HG02840 (cell line): ENCODE results near the gene RNF212B.
"Not testable (repeated sequence)": the region's sequence is repeated elsewhere in the genome, so short reads cannot be mapped to it uniquely, and the experiment has no call there.

Source experiments
- ATAC-seq: cut with Tn5 transposase; IDR thresholded peaks from one replicate; pipeline ENCODE4 v1.9.1; 2021; ENCODE audit warnings: mild to moderate bottlenecking, moderate library complexity, moderate number of reproducible peaks; ENCODE audit not compliant: unreplicated experiment, low FRiP score

Gene RNF212B

GRCh38 chr14:23237772-23238594, at the start of gene RNF212B:
Gene RNF212B, plus strand, starts transcription at chr14:23237936. Its CDS starts 2,410 bp downstream, at chr14:23240346.
- ATAC-seq, result no peak

GRCh38 chr14:23193432-23193831, 44.3 kb upstream of the RNF212B start:
- ATAC-seq, result no peak

- ATAC-seq, result no peak
These were observed 42.1 kb upstream of the RNF212B start for GRCh38 chr14:23195552-23196101.

- not testable (repeated sequence) for ATAC-seq
These were observed 41.2 kb upstream of the RNF212B start for GRCh38 chr14:23196487-23196886.

GRCh38 chr14:23199141-23199540, 38.6 kb upstream of the RNF212B start:
- not testable (repeated sequence) for ATAC-seq

GRCh38 chr14:23202001-23202400, 35.7 kb upstream of the RNF212B start:
- ATAC-seq, result no peak

- no peak for ATAC-seq
These were observed 31.2 kb upstream of the RNF212B start for GRCh38 chr14:23206422-23207145.

- ATAC-seq, result no peak
These were observed 30.6 kb upstream of the RNF212B start for GRCh38 chr14:23207146-23207540.

GRCh38 chr14:23208324-23208723, 29.4 kb upstream of the RNF212B start:
- no peak for ATAC-seq

- no peak for ATAC-seq
These were observed 27.9 kb upstream of the RNF212B start for GRCh38 chr14:23209651-23210423.

- ATAC-seq, result no peak
These were observed 22.3 kb upstream of the RNF212B start for GRCh38 chr14:23215421-23215820.

- ATAC-seq, result no peak
These were observed 20.4 kb upstream of the RNF212B start for GRCh38 chr14:23217032-23218020.

GRCh38 chr14:23219075-23219474, 18.7 kb upstream of the RNF212B start:
- no peak for ATAC-seq

GRCh38 chr14:23224958-23225357, 12.8 kb upstream of the RNF212B start:
- ATAC-seq, result not testable (repeated sequence)

GRCh38 chr14:23227566-23227965, 10.2 kb upstream of the RNF212B start:
- no peak for ATAC-seq

GRCh38 chr14:23228812-23229211, 8.9 kb upstream of the RNF212B start:
- no peak for ATAC-seq

GRCh38 chr14:23232241-23232808, 5.4 kb upstream of the RNF212B start:
- ATAC-seq, result not testable (repeated sequence)

GRCh38 chr14:23240661-23241060, 2.9 kb downstream of the RNF212B start:
- no peak for ATAC-seq
